Astrocyte (in vitro differentiated cells and primary cell): ENCODE results near the gene TMEM175. TPM values are rescaled to one million over a fixed set of nuclear protein-coding genes. Genes with fewer than 3 reads are reported as not detected.

Source experiments
- DNase-seq: peaks from one replicate; pipeline ENCODE4 v3.0.0-alpha.2; 2010; ENCODE audit warnings: low read depth
- FAIRE-seq: peaks from 2 replicates; lab custom pipeline; 2011; peaks lifted over from hg19 to GRCh38; lab: Jason Lieb, UNC
- H2AFZ ChIP-seq: 2 replicates; pipeline ENCODE4 v1.6.0; 2012; ENCODE audit warnings: low read depth, low read length, inconsistent platforms
- H3K27ac ChIP-seq: 2 replicates; pipeline ENCODE4 v1.5.1; 2011; ENCODE audit warnings: low read depth, low read length, inconsistent platforms
- H3K27me3 ChIP-seq: 2 replicates; pipeline ENCODE4 v1.6.0; 2011; ENCODE audit warnings: low read length, inconsistent platforms; ENCODE audit not compliant: insufficient read depth
- H3K36me3 ChIP-seq: 2 replicates; pipeline ENCODE4 v1.5.1; 2011; ENCODE audit warnings: low read length, inconsistent platforms; ENCODE audit not compliant: insufficient read depth
- H3K4me1 ChIP-seq: 2 replicates; pipeline ENCODE4 v1.5.1; 2011; ENCODE audit warnings: low read length, inconsistent platforms; ENCODE audit not compliant: insufficient read depth
- H3K4me2 ChIP-seq: 2 replicates; pipeline ENCODE4 v1.6.0; 2012; ENCODE audit warnings: low read length, inconsistent platforms
- H3K4me3 ChIP-seq: 2 replicates; pipeline ENCODE4 v1.5.1; 2011; ENCODE audit warnings: low read depth, mild to moderate bottlenecking, low read length, inconsistent platforms; ENCODE audit not compliant: insufficient read depth
- H3K79me2 ChIP-seq: 2 replicates; pipeline ENCODE4 v1.6.0; 2012; ENCODE audit warnings: mild to moderate bottlenecking, low read length, inconsistent platforms; ENCODE audit not compliant: insufficient read depth
- H3K9ac ChIP-seq: 2 replicates; pipeline ENCODE4 v1.6.0; 2012; ENCODE audit warnings: mild to moderate bottlenecking, low read length, inconsistent platforms
- H3K9me3 ChIP-seq: 2 replicates; pipeline ENCODE4 v1.5.1; 2012; ENCODE audit warnings: low read depth, mild to moderate bottlenecking, low read length, inconsistent platforms; ENCODE audit not compliant: insufficient read depth
- H4K20me1 ChIP-seq: 2 replicates; pipeline ENCODE4 v1.6.0; 2012; ENCODE audit warnings: low read length, inconsistent platforms; ENCODE audit not compliant: insufficient read depth
- H3K27ac Mint-ChIP-seq: one replicate; pipeline ENCODE4 v1.8.0; 2021; ENCODE audit warnings: mild to moderate bottlenecking, mixed read lengths; ENCODE audit not compliant: unreplicated experiment
- H3K27me3 Mint-ChIP-seq: one replicate; pipeline ENCODE4 v1.8.0; 2021; ENCODE audit warnings: low read depth, mixed read lengths; ENCODE audit not compliant: unreplicated experiment
- H3K36me3 Mint-ChIP-seq: one replicate; pipeline ENCODE4 v1.8.0; 2021; ENCODE audit warnings: low read depth, mixed read lengths; ENCODE audit not compliant: unreplicated experiment
- H3K4me1 Mint-ChIP-seq: one replicate; pipeline ENCODE4 v1.8.0; 2021; ENCODE audit warnings: low read depth, mixed read lengths; ENCODE audit not compliant: unreplicated experiment
- H3K4me3 Mint-ChIP-seq: one replicate; pipeline ENCODE4 v1.8.0; 2021; ENCODE audit warnings: mild to moderate bottlenecking, moderate library complexity, mixed read lengths; ENCODE audit not compliant: unreplicated experiment
- H3K9me3 Mint-ChIP-seq: one replicate; pipeline ENCODE4 v1.8.0; 2021; ENCODE audit warnings: mild to moderate bottlenecking, mixed read lengths; ENCODE audit not compliant: unreplicated experiment
- EZH2 ChIP-seq: IDR thresholded peaks from 2 replicates; pipeline ENCODE4 v1.6.1; 2012; ENCODE audit warnings: mild to moderate bottlenecking, low read length, inconsistent platforms; ENCODE audit not compliant: insufficient read depth
- total RNA-seq: library from RNA; stranded (reverse); gene quantifications from 2 replicates; pipeline ENCODE4 v1.2.1, GENCODE V29; 2021
- TF ChIP-seq, protein P1 (sequence below): IDR thresholded peaks from 2 replicates; pipeline ENCODE4 v1.5.1; 2011; ENCODE audit warnings: low read depth, mild to moderate bottlenecking, inconsistent platforms, low read length, moderate library complexity; ENCODE audit not compliant: insufficient read depth

TMEM175 gene
- total RNA-seq, 1 donor from 2014 or later: 22.1 TPM

DNA sequence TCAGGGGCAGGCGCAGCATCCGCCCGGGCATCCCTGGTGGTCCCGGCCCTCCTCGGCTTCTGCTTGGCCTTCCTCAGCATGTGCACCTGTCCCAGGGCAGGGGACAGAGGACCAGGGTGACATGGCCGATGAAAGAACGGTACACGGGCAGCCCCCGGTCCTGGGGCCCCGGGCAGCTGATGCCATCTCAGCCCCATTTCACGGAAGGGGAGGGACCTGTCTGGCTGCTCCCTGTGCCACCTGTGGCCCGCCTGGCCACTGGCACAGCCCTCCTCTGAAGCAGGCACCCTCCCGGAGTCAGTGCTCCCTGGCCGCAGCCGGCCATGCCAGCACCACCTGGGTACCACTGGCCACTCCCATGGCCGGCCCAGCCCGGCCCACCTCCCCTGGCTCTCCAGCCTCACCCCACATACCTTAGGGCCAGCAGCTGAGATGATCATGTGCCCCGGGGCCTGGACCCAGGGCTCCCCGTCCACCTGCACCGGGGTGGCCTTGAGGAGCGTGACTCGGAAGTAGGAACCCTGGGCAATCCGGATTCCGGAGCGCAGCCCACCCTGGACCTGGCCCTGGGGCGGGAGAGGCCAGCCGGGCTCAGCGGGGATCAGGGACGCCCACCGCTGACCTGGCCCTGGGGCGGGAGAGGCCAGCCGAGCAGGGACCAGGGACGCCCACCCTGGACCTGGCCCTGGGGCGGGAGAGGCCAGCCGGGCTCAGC, 28.5 kb downstream of the TMEM175 start:
- no peaks in the 10 kb centered on the region for H3K27me3 Mint-ChIP-seq
- no peak overlapping the region for H2AFZ ChIP-seq
- H3K4me3 Mint-ChIP-seq: no peak overlapping the region
- no peak overlapping the region for H3K4me2 ChIP-seq
- H3K79me2 ChIP-seq: no peaks in the 10 kb centered on the region
- H3K4me1 Mint-ChIP-seq: no peaks in the 10 kb centered on the region
- H3K4me3 ChIP-seq: no peak overlapping the region
- H4K20me1 ChIP-seq: no peaks in the 10 kb centered on the region
- H3K36me3 Mint-ChIP-seq: peaks cover 2% of the 10 kb centered on the region
- H3K36me3 ChIP-seq: no peaks in the 10 kb centered on the region
- H3K27ac ChIP-seq: no peak overlapping the region
- TF ChIP-seq, protein P1, sequence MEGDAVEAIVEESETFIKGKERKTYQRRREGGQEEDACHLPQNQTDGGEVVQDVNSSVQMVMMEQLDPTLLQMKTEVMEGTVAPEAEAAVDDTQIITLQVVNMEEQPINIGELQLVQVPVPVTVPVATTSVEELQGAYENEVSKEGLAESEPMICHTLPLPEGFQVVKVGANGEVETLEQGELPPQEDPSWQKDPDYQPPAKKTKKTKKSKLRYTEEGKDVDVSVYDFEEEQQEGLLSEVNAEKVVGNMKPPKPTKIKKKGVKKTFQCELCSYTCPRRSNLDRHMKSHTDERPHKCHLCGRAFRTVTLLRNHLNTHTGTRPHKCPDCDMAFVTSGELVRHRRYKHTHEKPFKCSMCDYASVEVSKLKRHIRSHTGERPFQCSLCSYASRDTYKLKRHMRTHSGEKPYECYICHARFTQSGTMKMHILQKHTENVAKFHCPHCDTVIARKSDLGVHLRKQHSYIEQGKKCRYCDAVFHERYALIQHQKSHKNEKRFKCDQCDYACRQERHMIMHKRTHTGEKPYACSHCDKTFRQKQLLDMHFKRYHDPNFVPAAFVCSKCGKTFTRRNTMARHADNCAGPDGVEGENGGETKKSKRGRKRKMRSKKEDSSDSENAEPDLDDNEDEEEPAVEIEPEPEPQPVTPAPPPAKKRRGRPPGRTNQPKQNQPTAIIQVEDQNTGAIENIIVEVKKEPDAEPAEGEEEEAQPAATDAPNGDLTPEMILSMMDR: no peak
- no peak for TF ChIP-seq EZH2
- FAIRE-seq (no peak), DNase-seq (no peak)
- no peaks in the 10 kb centered on the region for H3K27me3 ChIP-seq
- H3K9me3 ChIP-seq: no peaks in the 10 kb centered on the region
- H3K9ac ChIP-seq: no peak overlapping the region
- H3K9me3 Mint-ChIP-seq: no peaks in the 10 kb centered on the region
- H3K27ac Mint-ChIP-seq: no peak overlapping the region
- no peaks in the 10 kb centered on the region for H3K4me1 ChIP-seq

GRCh38 chr4:961351-962230, 29.3 kb downstream of the TMEM175 start:
- Histone ChIP-seq H4K20me1 (no peaks in the 10 kb centered on the region), H3K9ac (no peak overlapping the region), H3K4me3 (no peak overlapping the region), H3K79me2 (no peaks in the 10 kb centered on the region), H3K27me3 (no peaks in the 10 kb centered on the region), H3K4me1 (no peaks in the 10 kb centered on the region), H3K36me3 (no peaks in the 10 kb centered on the region), H3K9me3 (no peaks in the 10 kb centered on the region), H2AFZ (no peak overlapping the region), H3K27ac (no peak overlapping the region), H3K4me2 (no peak overlapping the region)
- H3K27ac Mint-ChIP-seq: no peak overlapping the region
- FAIRE-seq: no peak
- DNase-seq: no peak
- no peak for TF ChIP-seq EZH2
- TF ChIP-seq, protein P1: no peak
- H3K9me3 Mint-ChIP-seq: no peaks in the 10 kb centered on the region
- H3K36me3 Mint-ChIP-seq: peaks cover 2% of the 10 kb centered on the region
- no peak overlapping the region for H3K4me3 Mint-ChIP-seq
- H3K4me1 Mint-ChIP-seq: no peaks in the 10 kb centered on the region
- no peaks in the 10 kb centered on the region for H3K27me3 Mint-ChIP-seq
